ENCODE results near the gene KMT2E.

The KMT2E gene

GRCh38 chr7:105097619-105098018 is 83.6 kb downstream of the KMT2E start:
- Mint-ChIP-seq H3K36me3 (peaks cover 100% of the 10 kb centered on the region), H3K27ac (peak overlapping the region; percentile 29)

DNA sequence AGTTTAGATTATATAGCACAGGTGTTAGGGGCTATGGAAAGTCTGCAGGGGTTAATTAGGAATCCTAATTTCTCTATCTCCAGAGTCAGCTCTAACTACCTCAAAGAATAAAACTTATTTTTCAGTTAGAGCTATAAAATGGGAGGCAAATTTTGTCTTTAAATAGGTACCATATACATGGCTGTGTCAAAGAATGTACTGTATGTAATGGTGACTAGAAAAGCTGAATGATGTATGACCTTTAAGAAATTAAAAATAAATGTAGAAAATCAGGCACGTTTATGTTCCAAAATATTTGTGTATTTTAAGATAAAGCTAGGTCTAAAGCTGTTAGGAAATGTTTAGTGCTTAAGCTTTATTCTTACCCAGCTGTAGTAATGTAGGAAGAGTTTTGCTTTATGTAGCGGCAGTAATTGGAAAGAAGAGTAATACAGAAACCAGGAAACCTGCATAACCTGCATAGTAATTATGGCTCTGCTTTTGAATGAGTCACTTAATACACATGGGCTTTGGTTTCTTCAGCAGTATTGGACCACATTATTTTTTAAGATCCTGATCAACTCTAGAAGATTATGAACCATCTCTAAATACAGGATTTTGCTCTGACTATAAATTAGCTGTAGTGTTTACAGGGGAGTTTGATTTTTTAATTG is 85.0 kb downstream of the KMT2E start:
- Mint-ChIP-seq H3K4me3 (peak overlapping the region; percentile 1), H3K36me3 (peaks cover 100% of the 10 kb centered on the region), H3K9me3 (no peaks in the 10 kb centered on the region), H3K27ac (peak overlapping the region; percentile 38), H3K4me1 (peaks cover 35% of the 10 kb centered on the region)
- DNase-seq (ENCODE audit: low spot score in 2 of 2): no peak
- ATAC-seq: peak; percentile 97

More at GRCh38 chr7:105097619-105098018, 83.6 kb downstream of the KMT2E start:
- DNase-seq (ENCODE audit: low spot score in 2 of 2): no peak
- Mint-ChIP-seq H3K9me3 (no peaks in the 10 kb centered on the region), H3K4me3 (no peak overlapping the region), H3K4me1 (peaks cover 29% of the 10 kb centered on the region)
- ATAC-seq: no peak

- ATAC-seq: no peak
- H3K4me3 Mint-ChIP-seq: no peak overlapping the region
- DNase-seq (ENCODE audit: low spot score in 2 of 2): no peak
- peaks cover 41% of the 10 kb centered on the region for H3K4me1 Mint-ChIP-seq
- peaks cover 100% of the 10 kb centered on the region for H3K36me3 Mint-ChIP-seq
- H3K9me3 Mint-ChIP-seq: no peaks in the 10 kb centered on the region
- H3K27ac Mint-ChIP-seq: no peak overlapping the region
Observed at GRCh38 chr7:105101864-105102263, 87.9 kb downstream of the KMT2E start.

DNA sequence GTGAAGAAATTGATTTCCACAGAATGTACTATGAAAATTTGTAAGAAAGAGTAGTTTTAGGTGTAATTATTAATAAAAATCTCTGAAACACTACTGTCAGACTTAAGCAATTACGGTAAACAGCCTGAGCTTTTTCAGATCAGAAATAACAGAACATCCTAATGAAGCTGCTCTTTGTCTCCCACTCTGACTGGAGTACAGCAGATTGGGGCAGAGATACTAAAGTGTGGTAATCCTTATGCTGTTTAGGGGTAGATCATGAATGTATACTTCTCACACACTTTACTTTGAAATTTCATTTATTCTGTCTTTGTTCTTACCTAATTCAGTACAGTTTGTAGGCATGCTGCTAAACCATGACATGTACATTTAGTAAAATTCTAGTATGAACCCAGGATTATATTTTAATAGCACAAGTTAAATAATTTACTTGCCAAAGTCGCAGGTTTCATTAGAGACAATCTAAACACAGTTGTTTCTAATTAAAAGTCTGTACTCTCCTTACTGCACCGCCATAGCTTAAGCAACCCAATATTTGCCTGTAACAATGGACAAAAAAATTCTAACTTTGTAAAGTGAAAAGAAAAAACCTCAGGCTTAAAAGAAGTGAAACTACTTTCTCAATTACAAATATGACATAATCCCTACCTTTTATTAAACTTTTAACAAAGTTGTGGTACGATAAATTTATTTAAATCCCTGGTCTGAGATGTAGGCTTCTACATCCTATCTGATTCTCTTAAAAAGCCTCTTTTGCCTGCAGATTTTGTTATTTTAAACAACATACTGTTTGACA is 88.8 kb downstream of the KMT2E start:
- no peak for ATAC-seq
- Mint-ChIP-seq H3K4me1 (peaks cover 37% of the 10 kb centered on the region), H3K4me3 (no peak overlapping the region), H3K9me3 (no peaks in the 10 kb centered on the region), H3K27ac (peak overlapping the region; percentile 40), H3K36me3 (peaks cover 100% of the 10 kb centered on the region)
- no peak for DNase-seq (ENCODE audit: low spot score in 2 of 2)

DNA sequence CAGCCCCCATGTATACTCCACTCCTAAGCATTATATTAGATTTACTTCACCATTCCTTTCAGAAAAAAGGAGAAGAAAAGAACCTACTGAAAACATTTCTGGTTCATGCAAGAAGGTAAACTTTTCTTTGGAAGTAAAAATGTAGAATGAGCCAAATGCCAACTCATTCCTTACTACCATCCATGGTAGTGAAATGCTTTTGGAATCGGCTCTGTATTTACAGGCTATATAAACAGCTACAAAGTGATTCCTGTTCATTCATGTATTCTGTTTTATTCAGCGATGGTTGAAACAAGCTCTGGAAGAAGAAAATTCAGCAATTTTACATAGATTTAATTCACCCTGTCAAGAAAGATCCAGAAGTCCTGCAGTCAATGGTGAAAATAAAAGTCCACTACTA is 91.6 kb downstream of the KMT2E start:
- Mint-ChIP-seq H3K27ac (peak overlapping the region; percentile 83), H3K4me3 (no peak overlapping the region), H3K4me1 (peaks cover 14% of the 10 kb centered on the region), H3K9me3 (no peaks in the 10 kb centered on the region), H3K36me3 (peaks cover 100% of the 10 kb centered on the region)
- no peak for ATAC-seq
- DNase-seq (ENCODE audit: low spot score in 2 of 2): no peak

- no peak overlapping the region for H3K4me3 Mint-ChIP-seq
- H3K27ac Mint-ChIP-seq: peak overlapping the region; percentile 83
- H3K4me1 Mint-ChIP-seq: peaks cover 12% of the 10 kb centered on the region
- ATAC-seq (peak; percentile 75), DNase-seq (ENCODE audit: low spot score in 2 of 2) (no peak)
- H3K36me3 Mint-ChIP-seq: peaks cover 100% of the 10 kb centered on the region
- H3K9me3 Mint-ChIP-seq: no peaks in the 10 kb centered on the region
Observed at GRCh38 chr7:105106473-105106872, 92.5 kb downstream of the KMT2E start.

DNA sequence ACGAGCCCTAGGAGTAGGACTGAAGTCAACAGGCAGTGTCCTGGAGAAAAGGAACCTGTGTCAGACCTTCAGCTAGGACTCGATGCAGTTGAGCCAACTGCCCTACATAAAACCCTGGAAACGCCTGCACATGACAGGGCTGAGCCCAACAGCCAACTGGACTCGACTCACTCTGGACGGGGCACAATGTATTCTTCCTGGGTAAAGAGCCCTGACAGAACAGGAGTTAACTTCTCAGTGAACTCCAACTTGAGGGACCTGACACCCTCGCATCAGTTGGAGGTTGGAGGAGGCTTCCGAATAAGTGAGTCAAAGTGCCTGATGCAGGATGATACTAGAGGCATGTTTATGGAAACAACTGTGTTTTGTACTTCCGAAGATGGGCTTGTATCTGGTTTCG is 93.5 kb downstream of the KMT2E start:
- Mint-ChIP-seq H3K27ac (peak overlapping the region; percentile 6), H3K36me3 (peaks cover 100% of the 10 kb centered on the region), H3K4me3 (no peak overlapping the region), H3K9me3 (no peaks in the 10 kb centered on the region), H3K4me1 (peaks cover 20% of the 10 kb centered on the region)
- no peak for DNase-seq (ENCODE audit: low spot score in 2 of 2)
- no peak for ATAC-seq

- Mint-ChIP-seq H3K9me3 (no peaks in the 10 kb centered on the region), H3K4me1 (peaks cover 16% of the 10 kb centered on the region), H3K27ac (peak overlapping the region; percentile 85), H3K4me3 (no peak overlapping the region), H3K36me3 (peaks cover 100% of the 10 kb centered on the region)
- DNase-seq (ENCODE audit: low spot score in 2 of 2) (no peak), ATAC-seq (no peak)
Observed at GRCh38 chr7:105112440-105113418, 98.7 kb downstream of the KMT2E start.

- Mint-ChIP-seq H3K36me3 (peaks cover 78% of the 10 kb centered on the region), H3K4me3 (no peak overlapping the region), H3K4me1 (peaks cover 5% of the 10 kb centered on the region), H3K27ac (peak overlapping the region; percentile 49), H3K9me3 (no peaks in the 10 kb centered on the region)
- DNase-seq (ENCODE audit: low spot score in 2 of 2) (no peak), ATAC-seq (no peak)
Observed at GRCh38 chr7:105118612-105119600, 104.9 kb downstream of the KMT2E start.

- no peak overlapping the region for H3K4me3 Mint-ChIP-seq
- peaks cover 5% of the 10 kb centered on the region for H3K4me1 Mint-ChIP-seq
- ATAC-seq (no peak), DNase-seq (ENCODE audit: low spot score in 2 of 2) (no peak)
- peak overlapping the region; percentile 60 for H3K27ac Mint-ChIP-seq
- H3K36me3 Mint-ChIP-seq: peaks cover 69% of the 10 kb centered on the region
- H3K9me3 Mint-ChIP-seq: no peaks in the 10 kb centered on the region
Observed at GRCh38 chr7:105122619-105123018, 108.6 kb downstream of the KMT2E start.

- ATAC-seq (no peak), DNase-seq (ENCODE audit: low spot score in 2 of 2) (no peak)
- Mint-ChIP-seq H3K4me1 (peaks cover 1% of the 10 kb centered on the region), H3K4me3 (no peak overlapping the region), H3K36me3 (peaks cover 49% of the 10 kb centered on the region), H3K27ac (peak overlapping the region; percentile 32), H3K9me3 (no peaks in the 10 kb centered on the region)
Observed at GRCh38 chr7:105125745-105126144, 111.7 kb downstream of the KMT2E start.

GRCh38 chr7:105126436-105126975 is 112.5 kb downstream of the KMT2E start:
- H3K27ac Mint-ChIP-seq: peak overlapping the region; percentile 32

GRCh38 chr7:105127179-105127578 is 113.2 kb downstream of the KMT2E start:
- H3K4me3 Mint-ChIP-seq: no peak overlapping the region
- ATAC-seq: no peak
- no peak for DNase-seq (ENCODE audit: low spot score in 2 of 2)
- H3K27ac Mint-ChIP-seq: no peak overlapping the region
- H3K36me3 Mint-ChIP-seq: peaks cover 56% of the 10 kb centered on the region
- H3K9me3 Mint-ChIP-seq: no peaks in the 10 kb centered on the region
- H3K4me1 Mint-ChIP-seq: peaks cover 16% of the 10 kb centered on the region

More at GRCh38 chr7:105126436-105126975, 112.5 kb downstream of the KMT2E start:
- H3K9me3 Mint-ChIP-seq: no peaks in the 10 kb centered on the region
- DNase-seq (ENCODE audit: low spot score in 2 of 2) (no peak), ATAC-seq (no peak)
- H3K36me3 Mint-ChIP-seq: peaks cover 49% of the 10 kb centered on the region
- no peak overlapping the region for H3K4me3 Mint-ChIP-seq
- H3K4me1 Mint-ChIP-seq: peaks cover 9% of the 10 kb centered on the region

- H3K36me3 Mint-ChIP-seq: peaks cover 51% of the 10 kb centered on the region
Observed at GRCh38 chr7:105130048-105130447, 116.0 kb downstream of the KMT2E start.

More at GRCh38 chr7:105130048-105130447, 116.0 kb downstream of the KMT2E start:
- H3K27ac Mint-ChIP-seq: peak overlapping the region; percentile 13
- H3K4me1 Mint-ChIP-seq: peaks cover 43% of the 10 kb centered on the region
- no peak for ATAC-seq
- no peak for DNase-seq (ENCODE audit: low spot score in 2 of 2)
- H3K9me3 Mint-ChIP-seq: no peaks in the 10 kb centered on the region
- H3K4me3 Mint-ChIP-seq: no peak overlapping the region
